Caki2 (cell line): ENCODE data around the gene PLEKHG4B. TPM values are rescaled to one million over a fixed set of nuclear protein-coding genes. Genes with fewer than 3 reads are reported as not detected.

Source experiments
- DNase-seq: peaks from one replicate; pipeline ENCODE4 v3.0.0-alpha.2; 2015; ENCODE audit warnings: low read depth
- in situ Hi-C: cut with HindIII; loops from 2 replicates; pipeline ENCODE4 v1.10.0; 2016; ENCODE audit warnings: low sequenced_read_pairs, low pct_unique_long_range_greater_than_20kb, mixed read lengths
- total RNA-seq: library from RNA; depleted of rRNA; stranded (reverse); fragments of >200 nt; shearing (Covaris generic); gene quantifications from 2 replicates; pipeline ENCODE4 v1.2.3, GENCODE V29; 2014; ENCODE audit warnings: low replicate concordance

PLEKHG4B gene
- total RNA-seq, 1 experiment from 2014 or later: not detected

DNA sequence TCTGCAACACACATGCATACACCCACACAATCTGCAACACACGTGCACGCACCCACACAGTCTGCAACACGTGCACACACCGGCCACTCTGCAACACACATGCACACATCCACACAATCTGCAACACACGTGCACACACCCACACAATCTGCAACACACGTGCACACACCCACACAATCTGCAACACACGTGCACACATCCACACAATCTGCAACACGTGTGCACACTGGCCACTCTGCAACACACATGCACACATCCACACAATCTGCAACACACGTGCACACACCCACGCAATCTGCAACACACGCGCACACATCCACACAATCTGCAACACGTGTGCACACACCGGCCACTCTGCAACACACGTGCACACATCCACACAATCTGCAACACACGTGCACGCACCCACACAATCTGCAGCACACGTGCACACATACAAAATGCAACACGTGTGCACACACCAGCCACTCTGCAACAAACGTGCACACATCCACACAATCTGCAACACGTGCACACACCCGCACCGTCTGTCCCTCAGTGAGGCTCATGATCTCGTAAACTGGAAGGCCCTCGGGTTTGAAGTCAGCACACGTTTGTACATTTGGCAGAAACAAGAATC, 18.4 kb downstream of the PLEKHG4B start:
- in situ Hi-C loops: no loop called here
- no peak for DNase-seq

DNA sequence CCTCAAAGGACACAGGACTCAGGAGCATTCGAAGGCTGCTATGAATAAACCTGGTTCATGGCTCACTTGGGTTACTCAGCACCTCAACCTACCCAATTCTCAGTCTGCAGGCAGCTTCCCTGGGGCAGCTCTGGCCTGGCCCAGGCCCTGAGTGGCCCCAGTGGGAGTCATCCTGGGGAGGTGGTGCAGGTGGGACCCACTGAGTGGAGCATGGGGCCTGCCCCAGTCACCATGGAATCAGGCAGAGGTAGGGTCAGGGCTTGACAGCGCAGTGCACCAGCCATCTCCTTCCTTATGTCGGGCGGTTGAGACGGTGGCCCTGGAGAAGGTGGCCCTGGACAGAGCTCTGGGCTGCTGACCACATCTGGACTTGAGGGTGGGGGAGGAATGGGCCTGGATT, 19.2 kb downstream of the PLEKHG4B start:
- DNase-seq: no peak
- in situ Hi-C loops: no loop called here

DNA sequence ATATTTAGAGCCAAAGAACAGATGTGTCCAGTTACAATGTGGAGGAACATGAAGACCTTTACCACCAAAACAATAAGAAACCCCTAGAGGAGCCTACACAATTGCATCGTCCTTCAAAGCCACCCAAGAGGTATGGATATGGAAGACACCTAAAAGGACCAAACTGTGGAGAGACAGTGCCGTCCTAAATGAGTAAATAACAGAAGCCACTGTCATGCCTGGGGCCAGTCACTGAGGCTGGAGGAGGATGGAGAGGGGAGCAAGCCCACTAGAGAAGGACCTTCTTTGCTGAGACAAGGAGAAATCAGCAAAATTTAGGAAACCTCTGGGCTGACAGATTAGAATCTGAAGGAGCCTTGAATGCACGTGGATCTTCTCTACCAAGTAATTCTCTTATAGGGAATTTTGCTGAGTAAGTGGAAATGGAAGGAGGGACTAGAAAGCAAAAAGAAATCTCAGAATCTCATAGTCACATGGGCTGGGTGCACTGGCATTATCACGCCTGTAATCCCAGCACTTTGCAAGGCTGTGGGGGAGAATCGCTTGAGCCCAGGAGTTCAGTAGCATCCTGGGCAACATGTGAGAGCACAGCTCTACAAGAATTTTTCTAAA, 27.6 kb downstream of the PLEKHG4B start:
- no peak for DNase-seq
- in situ Hi-C loops: no loop called here

DNA sequence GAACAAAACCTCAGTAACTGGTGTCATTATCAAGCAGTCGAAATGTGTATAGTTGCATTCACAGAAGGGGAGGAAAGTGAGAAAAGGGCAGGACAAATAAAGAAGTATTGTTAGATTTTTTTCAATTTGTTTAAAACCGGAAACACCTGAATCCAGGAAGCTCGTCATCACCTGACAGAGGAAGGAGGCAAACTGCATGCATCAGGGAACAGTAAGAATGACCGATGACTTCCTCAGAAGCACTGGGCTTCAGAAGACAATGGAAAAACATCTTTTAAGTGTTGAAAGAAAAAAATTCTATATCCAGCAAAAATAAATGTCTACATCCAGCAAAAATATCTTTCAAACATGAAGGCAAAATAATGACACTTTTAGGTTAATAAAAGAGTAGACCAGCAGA, 29.5 kb downstream of the PLEKHG4B start:
- in situ Hi-C loops: no loop called here
- no peak for DNase-seq

DNA sequence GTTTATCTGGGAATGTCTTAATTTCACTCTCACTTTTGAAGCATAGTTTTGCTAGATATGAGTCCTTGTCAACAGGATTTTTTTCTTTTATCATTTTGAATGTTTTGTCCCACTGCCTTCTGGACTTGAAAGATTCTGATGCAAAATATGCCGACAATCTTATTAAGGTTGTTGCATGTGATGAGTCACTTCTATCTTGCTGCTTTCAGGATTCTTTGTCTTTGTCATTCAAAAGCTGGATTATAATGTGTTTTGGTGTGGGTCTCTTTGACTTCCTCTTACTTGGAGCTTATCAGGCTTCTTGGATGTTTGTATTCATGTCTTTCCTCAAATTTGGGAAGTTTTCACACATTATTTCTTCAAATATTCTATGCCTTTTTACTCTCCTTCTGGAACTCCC, 33.8 kb downstream of the PLEKHG4B start:
- in situ Hi-C loops: no loop called here
- DNase-seq: no peak

DNA sequence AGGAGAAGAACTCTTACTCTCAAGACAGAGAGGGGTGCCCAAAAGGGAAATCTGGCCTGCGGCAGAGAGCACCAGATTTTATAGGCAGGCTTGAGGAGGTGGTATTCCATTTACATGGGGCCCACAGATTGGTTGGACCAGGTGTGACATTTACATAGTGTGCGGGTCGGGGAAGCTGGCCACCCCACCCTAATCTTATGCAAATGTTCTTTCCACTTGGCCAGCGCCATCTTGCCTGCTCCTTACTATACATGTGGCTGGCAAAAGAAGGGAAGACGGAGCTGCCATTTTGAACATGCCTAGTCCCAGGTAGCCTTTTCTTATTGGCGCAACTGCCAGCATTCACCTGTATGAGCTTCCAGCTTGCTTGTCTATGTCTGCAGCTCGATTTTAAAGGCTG, 34.8 kb downstream of the PLEKHG4B start:
- in situ Hi-C loops: no loop called here
- DNase-seq: no peak

DNA sequence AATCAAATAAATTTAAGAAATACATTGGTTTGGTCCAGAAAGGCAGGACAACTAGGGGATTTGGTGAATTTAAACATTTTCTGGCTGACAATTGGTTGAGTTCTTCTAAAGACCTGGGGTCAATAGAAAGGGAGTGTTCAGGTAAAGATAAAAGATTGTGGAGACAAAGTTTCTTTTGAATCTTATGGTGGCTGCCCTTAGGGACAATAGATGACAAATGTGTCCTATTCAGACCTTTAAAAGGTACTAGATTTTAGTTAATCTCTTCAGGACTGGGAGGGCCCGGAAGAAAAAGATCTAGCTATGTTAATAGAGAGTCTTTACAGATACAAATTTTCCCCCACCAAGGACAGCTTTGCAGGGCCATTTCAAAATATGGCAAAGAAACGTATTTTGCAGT, 35.9 kb downstream of the PLEKHG4B start:
- in situ Hi-C loops: no loop called here
- no peak for DNase-seq

DNA sequence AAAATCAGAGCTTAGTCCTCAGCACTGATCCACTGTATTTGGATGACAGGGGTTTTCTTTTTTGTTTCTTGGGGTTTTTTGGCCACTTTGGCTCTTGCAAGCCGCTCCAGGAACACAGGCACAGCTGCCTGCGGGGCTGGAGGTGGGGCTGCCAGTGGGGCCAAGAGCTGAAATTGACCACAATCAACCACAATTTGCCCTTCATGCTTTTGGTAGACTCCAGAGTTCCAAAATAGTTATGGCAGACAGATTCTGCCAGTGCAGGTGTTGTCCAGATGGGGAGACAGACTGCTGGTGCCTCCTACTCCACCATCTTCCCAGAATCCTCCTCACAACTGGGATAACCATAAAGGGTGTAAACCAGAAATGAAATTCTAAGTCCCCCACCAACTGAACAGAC, 36.5 kb downstream of the PLEKHG4B start:
- no peak for DNase-seq

DNA sequence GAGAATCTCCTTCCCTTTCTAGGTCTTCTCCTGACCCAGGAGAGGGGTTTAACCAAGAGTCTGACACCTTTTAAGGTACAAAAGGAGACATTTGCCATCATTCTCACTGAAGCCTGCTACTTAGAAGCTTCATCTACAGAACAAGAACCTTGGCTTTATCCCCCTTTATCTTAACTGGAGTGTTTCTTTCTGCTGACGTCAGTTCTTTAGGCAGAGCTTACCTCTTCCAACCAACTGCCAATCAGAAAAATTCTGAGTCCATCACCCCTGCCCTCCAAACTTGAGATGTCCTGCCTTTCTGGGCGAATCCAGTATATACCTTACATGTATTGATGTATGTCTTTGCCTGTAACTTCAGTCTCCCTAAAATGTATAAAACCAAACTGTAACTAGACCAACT, 37.2 kb downstream of the PLEKHG4B start:
- in situ Hi-C loops: no loop called here
- DNase-seq: no peak

More for the DNA sequence above, 36.5 kb downstream of the PLEKHG4B start:
- in situ Hi-C loops: no loop called here

DNA sequence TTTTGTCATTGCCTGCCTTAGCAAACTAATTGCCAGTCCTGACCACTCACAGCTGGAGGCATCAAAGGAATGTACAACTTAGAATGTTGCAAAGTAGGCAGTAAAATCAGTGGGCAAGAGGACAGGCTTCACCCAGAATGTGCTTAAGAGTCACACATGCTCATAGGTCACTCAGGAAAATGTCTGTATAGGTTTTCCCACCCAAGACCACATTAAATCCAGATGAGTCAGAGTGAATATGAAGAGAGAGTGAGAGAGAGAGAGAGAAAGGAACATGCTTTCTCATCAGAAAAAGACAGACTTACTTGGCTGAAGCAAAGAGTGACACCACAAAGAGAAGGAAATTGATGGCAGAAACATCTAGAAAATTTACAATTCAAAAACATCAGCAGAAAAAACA, 37.9 kb downstream of the PLEKHG4B start:
- no peak for DNase-seq
- in situ Hi-C loops: no loop called here

DNA sequence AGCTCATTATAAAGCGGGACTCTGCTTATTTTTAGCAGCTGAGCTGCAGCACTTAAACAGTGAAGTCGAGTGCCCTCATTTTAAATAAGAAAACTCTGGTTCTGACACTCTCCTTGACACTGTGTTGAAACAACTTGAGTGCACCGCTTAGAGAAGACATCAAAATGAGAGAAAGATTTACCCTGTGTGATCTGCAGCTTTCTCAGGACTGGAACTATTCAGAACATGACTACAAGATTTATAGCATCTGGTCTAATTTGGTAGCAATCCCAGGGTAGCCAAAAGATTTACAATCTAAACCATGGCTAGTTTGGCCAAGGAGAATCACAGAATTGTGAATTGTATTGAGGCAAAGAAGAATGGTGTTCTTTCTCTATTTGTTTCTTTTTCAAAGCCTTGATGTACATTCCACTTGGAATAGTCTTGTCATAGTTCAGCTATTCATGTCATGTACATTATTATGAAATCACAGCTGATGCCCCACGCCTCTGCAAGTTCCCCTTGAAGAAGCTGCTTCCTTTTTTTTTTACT, 38.7 kb downstream of the PLEKHG4B start:
- in situ Hi-C loops: no loop called here
- DNase-seq: no peak

DNA sequence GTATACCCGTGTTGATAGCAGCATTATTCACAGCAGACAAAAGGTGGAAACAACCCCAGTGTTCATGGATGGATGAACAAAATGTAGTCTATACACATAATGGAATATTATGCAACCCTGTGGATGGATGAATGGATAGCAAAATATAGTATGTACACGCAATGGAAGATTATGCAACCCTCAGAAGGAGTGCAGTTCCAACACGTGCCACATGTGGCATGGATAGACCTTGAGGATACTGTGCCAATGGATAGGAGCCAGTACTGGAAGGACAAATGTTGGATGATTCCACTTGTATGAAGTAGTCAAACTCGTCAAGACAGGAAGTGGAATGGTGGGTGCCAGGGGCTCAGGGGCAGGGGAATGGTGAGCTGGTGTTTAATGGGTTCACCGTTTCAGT, 44.9 kb downstream of the PLEKHG4B start:
- no peak for DNase-seq
- in situ Hi-C loops: no loop called here

DNA sequence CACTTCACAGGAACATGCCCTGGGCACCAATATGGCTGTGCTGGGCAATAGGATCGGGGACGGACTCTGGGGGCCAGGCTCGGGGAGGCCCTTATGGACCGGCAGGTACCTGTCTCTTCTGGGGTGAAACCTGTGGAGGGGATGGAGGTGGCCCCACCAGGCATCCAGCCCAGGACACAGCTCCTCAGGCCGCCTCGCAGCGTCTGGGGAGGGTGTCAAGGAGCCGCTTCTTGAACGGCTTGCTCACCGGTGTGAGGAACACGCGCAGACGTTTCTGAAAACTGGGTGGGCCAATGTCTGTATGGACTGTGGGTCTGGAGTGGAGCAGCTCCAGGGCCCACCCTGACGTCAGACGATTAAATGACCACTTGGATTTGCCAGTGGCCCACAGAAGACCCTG, 45.8 kb downstream of the PLEKHG4B start:
- in situ Hi-C loops: no loop called here

DNA sequence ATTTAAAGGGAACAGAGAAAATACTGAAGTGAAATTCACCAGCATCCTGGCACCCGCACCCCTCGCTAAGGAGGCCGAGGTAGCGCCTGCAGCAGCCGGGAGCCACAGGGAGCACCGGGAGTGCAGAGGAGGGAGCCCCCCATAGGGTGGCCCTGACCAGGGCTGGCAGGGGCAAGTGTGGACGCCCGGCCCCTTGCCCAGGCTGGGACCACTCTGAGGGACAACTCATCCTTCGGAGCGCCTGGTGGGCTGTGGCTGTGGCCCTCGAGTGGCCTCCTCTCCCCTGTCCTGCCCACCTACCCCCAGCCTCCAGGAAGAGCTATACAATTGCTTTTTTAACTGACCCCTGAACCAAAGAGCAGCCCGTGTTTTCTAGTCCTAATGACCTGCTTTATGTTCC, 47.0 kb downstream of the PLEKHG4B start:
- DNase-seq: no peak
- in situ Hi-C loops: no loop called here

More for the DNA sequence above, 45.8 kb downstream of the PLEKHG4B start:
- no peak for DNase-seq

DNA sequence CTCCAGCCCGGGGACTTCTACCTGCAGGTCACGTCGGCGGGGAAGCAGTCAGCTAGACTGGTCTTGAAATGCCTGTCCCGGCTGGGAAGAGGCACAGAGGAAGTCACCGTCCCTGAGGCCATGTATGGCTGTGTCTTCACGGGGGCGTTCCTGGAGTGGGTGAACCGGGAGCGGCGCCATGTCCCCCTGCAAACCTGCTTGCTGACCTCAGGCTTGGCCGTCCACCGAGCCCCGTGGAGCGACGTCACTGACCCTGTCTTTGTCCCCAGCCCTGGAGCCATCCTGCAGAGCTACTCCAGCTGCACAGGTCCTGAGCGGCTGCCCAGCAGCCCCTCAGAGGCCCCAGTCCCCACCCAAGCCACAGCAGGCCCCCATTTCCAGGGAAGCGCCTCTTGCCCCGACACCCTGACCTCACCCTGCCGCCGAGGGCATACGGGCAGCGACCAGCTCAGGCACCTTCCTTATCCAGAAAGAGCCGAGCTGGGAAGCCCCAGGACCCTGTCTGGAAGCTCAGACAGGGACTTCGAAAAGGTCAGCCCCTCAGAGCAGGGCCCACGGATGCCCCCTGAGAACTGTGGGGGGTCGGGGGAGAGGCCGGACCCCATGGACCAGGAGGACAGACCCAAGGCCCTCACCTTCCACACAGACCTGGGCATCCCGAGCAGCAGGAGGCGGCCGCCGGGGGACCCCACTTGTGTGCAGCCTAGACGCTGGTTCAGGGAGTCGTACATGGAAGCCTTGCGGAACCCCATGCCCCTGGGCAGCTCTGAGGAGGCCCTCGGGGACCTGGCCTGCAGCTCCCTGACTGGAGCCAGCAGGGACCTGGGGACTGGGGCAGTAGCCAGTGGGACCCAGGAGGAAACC, 47.8 kb downstream of the PLEKHG4B start:
- in situ Hi-C loops: no loop called here
- DNase-seq: no peak

DNA sequence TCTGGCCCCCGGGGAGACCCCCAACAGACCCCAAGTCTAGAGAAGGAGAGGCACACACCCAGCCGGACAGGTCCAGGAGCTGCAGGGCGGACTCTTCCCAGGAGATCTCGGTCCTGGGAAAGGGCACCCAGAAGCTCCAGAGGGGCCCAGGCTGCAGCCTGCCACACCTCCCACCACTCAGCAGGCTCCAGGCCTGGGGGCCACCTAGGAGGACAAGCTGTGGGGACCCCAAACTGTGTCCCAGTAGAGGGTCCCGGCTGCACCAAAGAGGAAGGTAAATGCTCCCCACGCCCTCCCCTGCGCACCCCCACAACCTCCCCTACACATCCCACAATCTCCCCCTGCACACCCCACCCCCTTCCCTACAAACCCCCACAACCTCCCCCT, 48.5 kb downstream of the PLEKHG4B start:
- in situ Hi-C loops: no loop called here
- no peak for DNase-seq

DNA sequence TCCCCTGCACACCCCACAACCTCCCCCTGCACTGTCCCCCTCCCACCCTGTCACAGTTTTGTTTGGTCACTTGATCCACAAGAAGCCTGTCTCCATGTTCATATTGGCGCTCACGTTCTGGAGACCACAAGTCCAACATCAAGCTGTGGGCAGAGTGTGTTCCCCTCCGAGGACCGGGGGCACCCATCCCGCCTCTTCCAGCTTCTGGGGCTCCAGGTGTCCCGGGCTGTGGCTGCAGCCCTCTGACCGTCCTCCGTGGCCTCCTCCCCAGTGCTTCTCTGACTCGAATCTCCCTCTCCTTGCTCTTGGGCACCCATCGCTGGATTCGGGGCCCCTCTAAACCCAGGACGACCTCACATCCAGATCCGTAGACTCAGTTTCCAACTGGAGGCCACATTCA, 49.2 kb downstream of the PLEKHG4B start:
- DNase-seq: no peak
- in situ Hi-C loops: no loop called here

DNA sequence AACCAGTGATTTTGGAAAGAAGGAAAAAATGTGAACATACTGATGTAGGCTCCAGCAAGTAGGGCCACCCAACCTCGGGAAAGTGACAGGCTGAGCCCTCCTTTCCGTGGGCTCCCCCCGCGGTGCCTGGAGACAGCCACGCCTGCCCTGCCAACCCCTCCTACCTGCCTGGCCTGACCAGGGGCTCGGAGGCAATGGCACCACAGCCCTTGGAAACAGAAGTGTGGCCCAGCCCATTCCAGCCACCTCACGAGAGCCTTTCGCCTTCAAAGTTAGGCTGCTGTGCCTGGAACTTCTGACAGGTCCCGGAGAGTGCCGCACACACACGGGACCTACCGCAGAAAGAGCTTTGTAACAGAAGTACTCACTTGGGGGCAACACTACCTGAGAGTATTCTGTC, 49.8 kb downstream of the PLEKHG4B start:
- in situ Hi-C loops: no loop called here
- DNase-seq: no peak

DNA sequence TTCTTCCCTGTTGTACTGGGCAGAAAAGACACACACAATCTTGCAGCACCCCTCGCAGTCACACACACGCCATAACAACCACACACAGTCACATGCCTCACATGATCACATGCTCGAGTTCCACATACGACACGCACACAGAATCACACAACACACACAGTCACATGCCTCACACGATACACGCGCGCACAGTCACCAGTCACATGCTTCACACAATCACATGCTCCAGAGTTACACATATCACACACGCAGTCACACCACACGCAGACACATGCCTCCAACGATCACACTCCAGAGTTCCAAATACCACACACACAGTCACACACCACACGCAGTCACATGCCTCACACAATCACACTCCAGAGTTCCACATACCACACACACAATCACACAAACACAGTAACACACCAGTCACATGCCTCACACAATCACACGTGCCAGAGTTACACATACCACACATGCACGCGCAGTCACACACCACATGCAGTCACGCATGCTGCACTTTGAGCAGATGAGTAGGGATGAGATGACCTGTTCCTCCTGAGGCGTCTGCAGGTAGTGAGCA, 50.4 kb downstream of the PLEKHG4B start:
- DNase-seq: no peak
- in situ Hi-C loops: no loop called here
